SK-N-MC (cell line): Measurements from ENCODE around the gene DOCK10.

Source experiments
- EZH2 ChIP-seq: fragments of 200-600 bp; sonication (generic); IDR thresholded peaks from one replicate; pipeline ENCODE4 v1.6.1; 2017; ENCODE audit warnings: antibody characterized with exemption
- POLR2AphosphoS5 ChIP-seq: IDR thresholded peaks from 2 replicates; pipeline ENCODE4 v1.6.1; 2012; ENCODE audit warnings: mild to moderate bottlenecking, low read depth, low read length, borderline replicate concordance

GRCh38 chr2:225064928-225065327 lies 22.7 kb upstream of the DOCK10 start:
- TF ChIP-seq POLR2AphosphoS5 = no peak
- no peak for TF ChIP-seq EZH2
